ENCODE results near the gene UBE2M.

The UBE2M gene

DNA sequence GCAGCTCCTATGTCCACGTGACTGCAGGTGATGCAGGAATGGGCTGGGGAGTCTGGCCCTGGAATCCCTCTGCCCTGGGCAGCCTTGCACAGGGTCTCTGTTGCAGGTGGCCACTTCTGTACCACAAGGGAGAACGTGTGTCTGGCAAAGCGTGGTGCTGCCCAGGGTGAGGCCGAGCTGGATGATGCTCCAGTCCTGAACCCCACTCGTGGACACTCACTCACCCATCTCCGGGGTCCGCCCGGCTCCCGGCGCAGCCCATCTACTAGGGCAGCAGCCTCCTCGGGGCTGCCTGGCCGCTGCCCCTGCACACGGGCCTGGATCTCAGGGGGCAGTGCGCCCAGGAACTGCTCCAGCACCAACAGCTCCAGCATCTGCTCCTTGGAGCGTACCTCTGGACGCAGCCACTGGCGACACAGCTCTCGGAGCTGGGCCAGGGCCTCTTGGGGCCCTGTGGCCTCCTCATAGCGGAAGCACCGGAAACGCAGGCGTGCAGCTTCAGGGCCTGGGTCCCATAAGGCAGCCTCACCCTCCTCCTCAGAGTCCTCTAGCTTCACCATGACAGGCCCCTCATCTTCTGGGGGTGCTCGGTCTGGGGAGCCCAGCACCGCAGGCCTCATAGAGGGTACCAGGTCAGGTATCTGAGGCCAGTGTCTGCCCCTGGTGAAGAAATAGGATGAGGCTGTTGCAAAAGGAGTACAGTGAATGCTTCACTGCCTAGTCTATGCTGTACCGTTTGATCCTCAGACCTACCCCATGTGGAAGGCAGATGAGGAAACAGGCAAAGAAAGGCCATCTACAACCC is 12.6 kb upstream of the UBE2M start:
- no peak for DNase-seq

DNA sequence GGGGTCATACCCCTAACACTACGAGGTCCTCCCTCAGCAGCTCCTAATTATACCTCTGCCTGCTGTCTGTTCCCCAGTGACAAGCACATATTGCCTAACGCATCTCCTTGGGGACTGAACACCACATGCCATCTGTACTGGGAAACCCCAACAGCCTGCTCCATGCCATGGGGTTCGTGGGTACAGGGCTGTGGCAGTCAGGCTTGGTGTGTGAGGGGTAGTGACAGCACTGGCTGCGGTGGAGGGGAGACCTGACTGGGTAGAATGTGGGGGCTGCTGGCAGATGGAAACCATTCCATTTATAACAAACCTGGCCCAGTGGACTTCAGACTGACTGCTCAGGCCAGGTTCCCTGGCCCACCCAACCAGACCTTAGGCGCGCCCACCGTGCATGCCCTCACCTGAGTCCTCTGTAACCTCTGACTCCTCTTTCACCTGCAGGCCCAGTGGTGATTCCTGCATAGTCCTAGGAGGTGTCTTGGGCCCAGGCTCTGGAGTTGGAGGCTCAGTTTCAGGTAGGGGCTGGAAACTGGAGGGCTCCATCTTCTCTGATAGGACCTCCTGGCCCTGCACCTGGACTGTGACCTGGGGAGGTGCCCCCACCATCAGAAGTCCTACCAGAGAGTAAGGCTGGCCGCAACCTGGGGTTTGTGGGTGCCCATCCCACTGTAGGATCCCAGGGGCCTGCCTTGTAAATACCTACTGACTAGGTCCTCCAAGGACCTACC is 11.7 kb upstream of the UBE2M start:
- peak; percentile 1 for DNase-seq

DNA sequence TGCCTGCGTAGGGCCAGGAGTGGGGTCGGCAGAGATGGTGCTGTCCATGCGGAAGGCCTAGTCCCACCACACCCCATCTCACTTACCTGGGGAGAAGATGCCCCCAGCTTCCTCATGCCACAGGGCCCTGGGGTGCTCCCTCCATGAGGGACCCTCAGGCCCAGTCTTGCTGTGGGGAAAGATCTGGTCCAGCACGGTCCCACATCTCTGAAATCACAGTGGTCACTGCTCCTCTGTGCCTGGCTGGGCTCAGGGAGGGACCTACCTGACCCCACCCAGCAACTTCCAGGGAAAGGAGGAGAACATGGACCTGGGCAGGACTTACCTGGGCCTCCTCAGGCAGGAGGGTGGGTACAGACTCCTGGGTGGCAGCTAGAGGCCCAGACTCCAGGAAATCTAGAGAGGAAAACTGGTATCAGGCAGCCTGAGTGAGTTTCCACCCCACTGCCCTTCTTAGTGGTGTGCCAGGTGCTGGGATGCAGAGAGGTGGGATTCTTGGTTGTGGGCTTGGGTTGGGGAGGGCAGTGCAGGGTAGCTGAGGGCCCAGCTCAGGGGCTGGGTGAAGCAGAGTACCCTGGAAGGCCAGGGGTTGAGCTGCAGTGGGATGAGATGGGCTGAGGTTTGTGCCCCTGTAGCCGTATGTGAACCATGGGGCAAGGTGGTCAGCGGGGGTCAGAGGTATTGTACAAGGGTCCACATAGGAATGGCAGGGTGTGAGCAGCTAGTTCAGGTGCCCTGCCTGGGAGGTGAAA is 11.0 kb upstream of the UBE2M start:
- DNase-seq: no peak

DNA sequence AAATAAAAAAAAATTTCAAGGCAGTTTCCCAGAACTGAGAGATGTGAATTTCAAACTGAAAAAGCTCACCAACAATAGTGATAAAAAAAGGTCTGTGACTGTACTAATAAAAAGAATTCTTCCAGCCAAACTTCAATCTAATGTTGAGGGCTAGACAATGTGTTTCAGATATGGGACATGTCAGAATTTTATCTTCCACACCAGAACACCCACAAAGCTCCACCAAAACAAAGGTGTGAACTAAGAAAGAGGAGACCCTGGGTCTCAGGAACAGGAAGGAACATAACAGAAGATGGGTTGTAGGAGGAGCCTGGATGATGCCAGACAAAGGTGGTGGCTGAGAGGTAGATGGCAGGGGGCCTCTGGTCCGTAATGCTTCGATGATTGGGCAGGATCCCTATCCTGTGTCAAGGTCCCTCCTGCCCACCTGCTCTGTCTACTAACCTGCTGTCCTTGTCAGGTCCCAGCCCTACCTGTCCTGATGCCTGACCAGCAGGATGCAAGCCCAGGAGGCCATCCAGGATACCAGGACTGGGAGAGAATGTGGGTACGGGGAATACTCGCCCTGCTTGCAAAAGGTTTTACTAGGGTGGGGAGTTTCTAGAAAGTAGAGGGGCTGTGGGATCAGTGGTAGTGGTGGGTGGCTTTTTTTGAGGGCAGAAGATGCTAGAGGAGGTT is 10.2 kb upstream of the UBE2M start:
- peak; percentile 1 for DNase-seq

DNA sequence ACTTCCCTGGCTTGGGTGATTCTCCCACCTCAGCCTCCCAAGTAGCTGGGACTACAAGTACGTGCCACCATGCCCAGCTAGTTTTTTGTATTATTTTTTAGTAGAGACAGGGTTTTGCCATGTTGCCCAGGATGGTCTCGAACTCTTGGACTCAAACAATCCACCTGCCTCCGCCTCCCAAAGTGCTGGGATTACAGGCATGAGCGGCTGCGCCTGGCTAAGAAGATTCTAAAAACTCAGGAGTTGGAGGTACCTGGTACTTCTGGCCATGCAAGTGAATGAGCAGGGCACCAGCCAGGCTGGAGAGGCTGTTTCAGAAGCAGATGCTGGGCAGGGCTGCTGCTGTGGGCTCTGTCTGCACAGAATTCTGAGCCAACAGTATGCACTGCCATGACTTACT is 8.6 kb upstream of the UBE2M start:
- DNase-seq: no peak

DNA sequence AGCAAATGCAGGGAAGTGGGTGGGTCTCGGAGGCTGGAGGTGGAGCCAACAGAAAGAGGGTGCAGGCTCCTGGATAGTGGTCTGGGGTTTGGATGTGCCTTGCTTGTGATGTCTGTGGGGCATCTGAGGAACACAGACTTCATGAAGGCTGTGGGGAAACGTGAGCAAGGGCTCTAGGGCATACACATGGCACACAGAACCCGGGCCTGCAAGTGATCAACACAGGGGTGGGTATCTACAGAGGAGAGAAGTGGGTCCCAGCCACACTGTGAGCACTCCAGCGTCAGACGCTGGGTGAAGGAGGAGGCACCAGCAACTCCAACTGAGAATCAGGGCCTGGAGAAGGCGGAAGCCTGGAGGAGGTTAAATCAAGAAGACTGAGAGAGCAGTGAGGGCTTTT is 5.4 kb upstream of the UBE2M start:
- DNase-seq: no peak

DNA sequence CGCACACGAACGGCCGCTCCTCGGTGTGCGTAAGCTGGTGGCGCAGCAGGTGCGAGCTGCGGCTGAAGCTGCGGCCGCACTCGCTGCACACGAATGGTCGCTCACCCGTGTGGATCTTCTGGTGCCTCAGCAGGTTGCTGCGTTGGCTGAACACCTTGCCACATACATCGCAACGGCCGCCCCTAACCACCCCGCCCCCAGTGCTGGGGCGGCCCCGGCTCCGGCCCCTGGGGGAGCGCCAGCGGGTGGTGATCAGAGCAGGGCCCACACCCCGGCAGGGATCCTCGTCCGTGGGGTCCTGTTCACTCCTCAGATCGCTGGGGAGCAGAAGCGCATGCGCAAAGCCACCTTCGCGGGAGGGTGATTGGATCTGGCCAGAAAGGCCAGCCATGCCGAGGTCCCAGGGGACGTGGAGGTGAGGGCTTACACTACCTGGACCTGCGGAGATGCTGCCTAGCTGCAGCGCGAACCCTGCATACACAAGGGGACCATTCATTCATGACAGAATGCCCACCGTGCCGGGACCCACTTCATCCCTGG is 4.7 kb upstream of the UBE2M start:
- peak; percentile 42 for DNase-seq

DNA sequence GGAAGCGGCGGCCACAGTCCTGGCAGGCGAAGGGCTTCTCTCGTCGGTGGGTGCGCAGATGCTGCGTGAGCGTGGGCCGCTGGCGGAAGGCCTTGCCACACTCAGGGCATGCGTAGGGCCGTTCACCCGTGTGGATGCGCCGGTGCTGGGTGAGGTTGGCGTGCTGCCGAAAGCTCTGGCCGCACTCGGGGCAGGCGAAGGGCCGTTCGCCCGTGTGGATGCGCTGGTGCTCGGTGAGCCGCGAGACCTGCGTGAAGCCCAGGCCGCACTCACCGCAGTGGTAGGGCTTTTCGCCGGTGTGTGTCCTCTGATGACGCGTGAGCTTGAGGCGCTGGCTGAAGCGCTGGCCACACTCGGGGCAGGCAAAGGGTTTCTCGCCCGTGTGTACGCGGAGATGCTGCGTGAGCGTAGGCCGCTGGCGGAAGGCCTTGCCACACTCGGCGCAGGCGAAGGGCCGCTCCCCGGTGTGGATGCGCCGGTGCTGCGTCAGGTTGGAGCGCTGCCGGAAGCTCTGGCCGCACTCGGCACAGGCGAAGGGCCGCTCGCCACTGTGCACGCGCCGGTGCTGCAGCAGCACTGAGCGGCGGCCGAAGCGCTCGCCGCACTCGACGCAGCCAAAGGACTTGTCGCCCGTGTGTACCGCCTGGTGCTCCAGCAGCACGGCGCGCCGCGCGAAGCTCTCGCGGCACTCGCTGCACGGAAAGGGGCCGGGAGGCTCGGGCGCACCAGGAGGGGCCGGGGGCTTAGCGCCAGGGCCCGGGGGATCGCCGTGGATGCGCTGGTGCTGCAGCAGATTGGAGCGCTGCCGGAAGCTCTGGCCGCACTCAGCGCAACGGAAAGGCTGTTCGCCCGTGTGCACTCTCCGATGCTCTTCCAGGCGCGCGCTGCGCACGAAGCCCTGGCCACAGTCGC is 4.0 kb upstream of the UBE2M start:
- DNase-seq: peak; percentile 36

DNA sequence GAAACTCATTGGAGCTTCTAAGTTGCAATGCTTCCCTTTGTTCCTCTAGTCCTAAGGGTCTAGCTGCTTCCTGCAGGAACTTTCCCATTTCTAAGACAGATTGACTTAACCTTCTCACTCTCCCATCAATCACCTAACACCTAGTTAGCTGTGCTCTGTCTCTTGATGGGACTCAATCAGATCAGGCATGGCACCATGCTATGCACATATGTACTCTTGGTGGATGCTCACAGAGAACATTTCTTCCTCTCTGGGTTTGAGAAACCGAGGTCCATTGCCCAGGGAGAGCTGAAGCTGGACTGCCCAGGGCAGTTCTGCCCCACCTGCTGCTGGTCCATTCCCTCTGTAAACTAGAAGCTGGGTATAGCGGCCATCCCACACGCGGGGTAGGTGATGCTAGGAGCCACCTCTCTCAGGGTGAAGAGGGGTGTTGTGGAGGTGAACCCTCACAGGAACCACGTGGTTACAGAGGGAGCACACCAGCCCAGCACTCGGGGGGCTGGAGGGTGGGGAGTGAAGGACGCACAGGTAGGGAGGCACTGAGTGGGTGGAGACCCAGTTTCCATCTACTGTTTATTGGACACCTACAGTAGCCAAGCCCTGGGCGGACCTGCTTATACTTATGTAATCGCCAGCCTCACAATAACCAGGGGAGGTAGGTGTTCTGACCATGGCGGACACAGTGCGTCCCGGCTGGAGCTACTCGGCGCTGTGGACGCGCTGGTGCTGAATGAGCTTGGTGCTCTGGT is 3.1 kb upstream of the UBE2M start:
- no peak for DNase-seq

DNA sequence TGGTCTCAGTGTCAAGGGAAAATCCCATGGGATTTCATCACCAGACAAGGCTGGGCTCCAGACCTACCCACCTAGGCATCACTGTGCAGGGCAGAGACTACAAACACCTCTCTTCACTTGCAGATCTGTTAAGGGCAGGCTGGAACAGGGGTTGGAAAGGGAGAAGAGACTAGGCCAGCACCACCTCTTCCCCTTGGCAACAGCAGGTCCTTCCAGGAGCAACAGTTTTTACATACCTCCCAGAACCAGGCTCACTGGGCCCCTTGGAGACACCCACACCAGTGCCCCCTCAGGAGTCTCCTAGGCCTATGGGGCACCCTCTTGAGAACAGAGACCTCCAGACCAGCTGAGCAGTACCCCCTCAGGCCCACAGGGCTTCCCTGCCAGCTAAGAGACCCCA is 2.5 kb upstream of the UBE2M start:
- no peak for DNase-seq

DNA sequence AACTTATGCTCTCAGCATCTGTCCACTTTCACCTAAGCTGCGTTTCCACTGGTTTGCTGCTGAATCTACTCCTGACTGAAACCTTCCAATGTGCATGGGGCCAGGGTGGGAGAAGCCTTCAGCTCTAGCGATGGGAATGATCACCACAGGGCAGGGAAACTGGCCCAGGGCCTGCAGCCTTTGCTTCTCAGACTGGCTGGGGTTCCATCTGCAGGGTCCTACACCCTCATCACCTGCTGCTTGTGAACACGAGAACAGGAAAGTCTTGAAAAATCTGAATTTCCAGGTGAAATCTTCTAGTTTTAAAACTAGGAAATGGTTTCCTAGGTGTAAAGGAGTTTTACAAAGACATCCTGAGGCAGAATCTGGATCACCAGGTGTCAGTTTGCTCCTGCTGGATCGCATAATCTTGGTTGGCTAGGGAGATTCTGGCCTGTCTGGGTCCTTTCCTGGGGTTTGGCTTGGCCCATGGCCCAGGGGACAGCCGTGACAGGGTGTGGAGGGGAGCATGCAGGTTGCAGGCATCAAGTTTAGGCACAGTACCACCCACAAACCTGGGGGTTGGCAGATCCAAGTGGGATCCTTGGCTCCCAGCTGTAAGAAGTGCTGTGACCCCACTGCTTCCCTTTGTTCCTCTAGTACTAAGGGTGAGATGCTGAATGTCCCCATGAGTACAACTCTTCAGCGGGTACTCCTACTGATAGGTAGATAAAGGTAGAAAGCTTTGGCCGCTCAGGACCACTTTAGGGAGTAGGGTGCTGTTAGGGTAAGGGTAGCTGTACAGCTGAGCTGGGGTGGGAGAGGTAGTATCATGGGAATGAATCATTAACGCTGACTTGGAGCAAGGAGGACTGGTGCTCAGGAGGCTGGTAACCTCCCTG is 1.8 kb upstream of the UBE2M start:
- no peak for DNase-seq

DNA sequence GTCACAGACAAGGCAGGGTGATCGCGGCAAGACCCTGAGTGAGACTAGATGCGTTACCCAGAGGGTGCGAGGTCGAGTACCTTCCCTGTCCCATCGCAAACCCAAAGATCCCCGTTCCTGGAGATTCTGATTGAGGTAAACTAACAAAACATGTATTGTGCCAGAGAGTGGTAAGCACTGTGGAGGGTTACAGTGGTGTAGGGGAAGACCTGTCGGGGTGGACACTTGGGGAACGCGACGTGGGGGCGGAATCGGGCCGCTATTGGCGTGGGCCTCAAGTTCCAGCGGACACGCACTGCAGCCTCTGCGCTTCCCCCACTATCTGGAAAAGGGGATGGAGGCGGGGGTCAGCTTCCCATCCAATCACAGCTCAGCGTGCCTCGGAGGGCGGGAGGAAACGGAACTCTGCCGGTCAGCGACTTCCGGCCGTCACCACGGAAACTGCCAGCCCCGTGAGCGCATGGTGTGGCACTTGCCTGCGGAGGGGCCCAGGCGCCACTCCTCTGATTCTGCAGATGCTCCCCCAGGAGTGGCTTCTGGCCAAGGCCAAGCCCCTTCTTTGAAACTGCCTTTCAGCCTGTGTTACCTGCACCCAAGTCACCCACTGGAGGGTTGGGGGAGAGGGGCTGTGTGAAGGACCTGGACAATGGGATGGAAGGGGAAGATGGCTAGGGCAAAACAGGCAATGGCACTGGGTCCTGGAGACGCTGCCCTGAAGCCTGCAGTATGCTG is 1.0 kb upstream of the UBE2M start:
- peak; percentile 61 for DNase-seq

DNA sequence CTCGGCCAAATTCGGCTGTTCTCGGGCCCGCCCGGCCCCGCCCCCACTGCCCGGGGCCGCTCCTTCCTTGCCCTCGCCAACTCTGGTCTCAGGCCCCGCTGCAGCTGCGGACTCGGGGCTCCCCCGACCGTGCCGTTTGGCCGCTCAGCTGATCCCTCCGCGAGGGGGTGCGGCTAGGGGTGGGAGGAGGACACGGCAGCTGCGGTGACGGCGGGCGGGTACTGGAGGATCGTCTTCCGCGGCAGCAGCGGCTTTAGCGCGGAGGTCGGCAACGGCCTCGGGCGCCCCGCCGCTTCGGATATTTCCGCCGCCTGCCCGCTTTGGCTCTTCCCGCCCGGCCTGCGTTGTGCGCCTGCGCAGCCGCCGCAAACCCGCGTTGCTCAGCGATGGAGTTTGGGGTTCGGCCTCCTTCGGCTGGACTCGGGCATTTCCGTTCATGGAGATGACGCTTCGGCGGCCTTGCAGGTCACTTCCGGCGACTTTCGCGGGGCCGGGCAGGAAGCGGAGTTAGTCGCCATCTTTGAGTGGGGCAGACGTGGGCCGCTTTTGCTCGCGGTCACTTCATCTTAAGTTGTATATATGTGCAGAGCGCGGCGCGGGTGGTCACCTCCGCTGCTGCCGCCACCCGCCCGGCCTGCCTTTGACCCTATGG is 338 bp upstream of the UBE2M start:
- peak; percentile 100 for DNase-seq

DNA sequence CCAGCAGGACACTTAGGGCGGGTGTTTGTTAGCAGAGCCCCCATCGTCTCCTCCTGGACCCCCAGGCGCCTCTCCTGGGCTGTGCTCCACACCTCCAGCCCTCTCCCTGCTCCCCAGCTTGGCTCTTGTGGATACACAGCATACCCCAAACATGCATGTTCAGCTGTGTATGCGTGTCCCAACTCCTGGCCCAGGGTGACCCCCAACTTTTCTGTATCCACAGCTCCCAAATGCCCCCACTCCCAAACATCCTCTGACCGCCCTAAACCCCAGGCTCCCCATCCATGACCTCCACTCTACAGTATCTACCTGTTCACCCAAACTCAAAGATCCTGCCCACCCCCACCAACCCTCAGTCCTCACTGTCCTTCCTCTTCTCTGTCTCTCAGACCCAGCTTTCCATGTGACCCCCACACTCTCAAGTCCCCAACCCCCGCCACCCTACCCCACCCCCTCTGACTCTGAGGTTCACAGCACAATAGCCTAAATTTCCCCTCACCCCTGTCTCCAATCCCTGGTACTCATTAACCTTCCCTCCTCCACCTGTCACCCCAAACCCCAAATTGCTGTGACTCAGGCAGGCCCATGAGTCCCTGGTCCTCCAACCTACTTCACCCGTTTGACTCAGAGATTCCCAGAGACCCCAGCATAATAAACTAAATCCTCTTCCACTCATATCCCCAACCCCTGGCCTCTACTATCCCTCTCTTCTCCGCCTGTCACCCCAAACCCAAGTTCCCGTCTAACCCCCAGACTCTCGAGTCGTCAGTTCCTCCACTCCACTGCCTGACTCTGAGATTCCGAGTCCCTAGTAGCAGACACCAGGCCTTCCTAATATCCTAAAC is 968 bp downstream of the UBE2M start:
- DNase-seq: no peak

DNA sequence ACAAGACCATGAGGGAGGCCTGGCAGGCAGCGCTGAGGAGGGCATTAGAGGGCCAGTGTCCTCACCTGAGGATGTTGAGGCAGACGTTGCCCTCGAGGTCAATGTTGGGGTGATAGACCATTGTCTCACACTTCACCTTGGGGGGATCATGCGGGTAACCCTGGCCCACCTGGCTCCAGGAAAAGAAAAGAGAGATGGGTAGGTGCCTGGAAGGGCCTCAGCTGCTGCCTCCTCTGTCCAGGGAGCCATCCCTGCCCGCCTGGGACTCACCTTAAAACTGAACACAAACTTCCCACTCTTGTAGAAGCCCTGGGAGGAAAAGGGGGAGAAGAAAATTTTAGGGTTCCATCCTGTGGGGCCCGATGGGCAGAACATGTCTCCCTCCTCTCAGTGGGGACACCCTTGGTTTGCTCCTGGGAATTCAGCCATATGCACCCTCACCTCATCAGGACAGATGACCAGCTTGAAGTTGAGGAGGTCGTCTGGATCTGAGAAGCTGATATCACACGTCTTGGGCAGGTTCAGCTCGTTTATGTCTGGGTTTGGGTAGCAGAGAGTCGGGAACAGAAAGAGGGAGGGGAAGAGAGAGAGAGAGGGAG is 1.7 kb downstream of the UBE2M start:
- no peak for DNase-seq

DNA sequence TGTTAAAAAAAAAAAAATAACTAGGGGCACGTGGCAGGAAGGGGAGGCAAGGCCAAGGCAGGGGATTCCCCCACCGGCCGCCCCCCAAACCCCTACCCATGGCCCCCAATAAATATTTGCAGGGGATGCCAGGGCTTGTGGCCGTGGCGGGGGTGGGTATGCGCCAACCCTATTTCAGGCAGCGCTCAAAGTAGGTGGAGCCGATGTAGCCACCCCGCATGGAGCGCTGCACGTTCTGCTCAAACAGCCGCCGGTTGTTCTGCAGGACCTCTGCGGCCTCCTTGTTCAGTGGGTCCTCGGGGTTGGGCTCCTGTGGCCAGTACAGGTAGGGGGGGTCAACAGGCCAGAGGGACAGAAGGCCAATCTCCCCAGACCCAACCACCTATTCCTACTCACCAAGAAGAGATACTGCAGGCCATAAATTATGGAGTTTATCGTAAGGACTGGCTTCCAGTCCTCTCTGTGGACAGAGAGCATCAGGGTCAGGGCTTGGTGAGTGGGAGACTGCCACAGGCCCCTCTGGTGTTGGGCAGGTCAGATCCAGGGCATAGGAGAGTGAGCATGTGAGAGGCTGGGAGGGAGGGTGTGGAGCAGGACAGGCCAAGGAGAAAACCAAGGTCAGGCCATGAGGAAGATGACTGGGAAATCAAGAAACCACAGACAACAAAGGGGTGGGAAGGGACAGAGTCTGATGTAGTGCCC is 2.3 kb downstream of the UBE2M start:
- DNase-seq: no peak

Data from stimulated activated CD4-positive, alpha-beta T cell treated with anti-CD3 and anti-CD28 coated beads, Interleukin-4, amount 100 ng/mL, for 1 hour (primary cell).